Measurements from ENCODE around the gene ZNF438.

GRCh38 chr10:30821261-30821993, 210.2 kb downstream of the ZNF438 start:
- TF ChIP-seq POLR2AphosphoS5 (IDR thresholded peaks at IDR 0.05; ENCODE audit: low read depth, low read length) = no peak
- TF ChIP-seq, protein P1, sequence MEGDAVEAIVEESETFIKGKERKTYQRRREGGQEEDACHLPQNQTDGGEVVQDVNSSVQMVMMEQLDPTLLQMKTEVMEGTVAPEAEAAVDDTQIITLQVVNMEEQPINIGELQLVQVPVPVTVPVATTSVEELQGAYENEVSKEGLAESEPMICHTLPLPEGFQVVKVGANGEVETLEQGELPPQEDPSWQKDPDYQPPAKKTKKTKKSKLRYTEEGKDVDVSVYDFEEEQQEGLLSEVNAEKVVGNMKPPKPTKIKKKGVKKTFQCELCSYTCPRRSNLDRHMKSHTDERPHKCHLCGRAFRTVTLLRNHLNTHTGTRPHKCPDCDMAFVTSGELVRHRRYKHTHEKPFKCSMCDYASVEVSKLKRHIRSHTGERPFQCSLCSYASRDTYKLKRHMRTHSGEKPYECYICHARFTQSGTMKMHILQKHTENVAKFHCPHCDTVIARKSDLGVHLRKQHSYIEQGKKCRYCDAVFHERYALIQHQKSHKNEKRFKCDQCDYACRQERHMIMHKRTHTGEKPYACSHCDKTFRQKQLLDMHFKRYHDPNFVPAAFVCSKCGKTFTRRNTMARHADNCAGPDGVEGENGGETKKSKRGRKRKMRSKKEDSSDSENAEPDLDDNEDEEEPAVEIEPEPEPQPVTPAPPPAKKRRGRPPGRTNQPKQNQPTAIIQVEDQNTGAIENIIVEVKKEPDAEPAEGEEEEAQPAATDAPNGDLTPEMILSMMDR (IDR thresholded peaks at IDR 0.05) = no peak
- no peak for TF ChIP-seq TCF7L2 (IDR thresholded peaks at IDR 0.05; ENCODE audit: low read depth, low read length)

All from Panc1 (cell line).